SW 1271 (cell line): ENCODE data around the gene HES7.

Experiments used
- DNase-seq, 2 experiments: peaks; one replicate each; lab custom pipeline; 2025; lab: John Stamatoyannopoulos, UW

Gene HES7

GRCh38 chr17:8155231-8155995 lies 31.5 kb upstream of the HES7 start:
- DNase-seq: no peak

DNA sequence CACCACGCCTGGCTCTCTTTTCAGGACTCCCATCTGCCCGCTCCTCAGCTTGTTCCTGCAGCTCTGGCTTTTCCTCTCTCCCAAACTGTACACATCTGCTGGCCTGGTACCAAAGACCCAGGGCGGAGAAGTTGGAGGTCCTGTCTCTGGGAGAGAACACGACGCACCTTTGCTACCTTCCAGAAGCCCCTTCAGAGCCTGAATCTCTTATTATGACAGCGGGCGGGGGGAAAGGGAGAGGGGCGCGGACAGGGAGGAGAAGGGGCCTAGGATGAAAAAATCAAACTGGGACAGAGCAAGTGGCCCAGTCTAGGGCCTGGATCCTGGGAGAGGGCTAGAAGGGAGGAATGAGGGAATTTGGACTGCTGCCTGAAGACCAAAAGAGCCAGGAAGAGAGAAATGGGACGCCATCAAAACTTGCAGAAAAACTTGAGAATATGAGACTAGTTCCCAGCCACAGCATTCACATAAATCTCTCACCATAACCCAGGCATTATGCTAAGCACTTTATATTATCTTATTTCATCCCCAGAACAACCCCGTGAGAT lies 30.8 kb upstream of the HES7 start:
- no peak for DNase-seq

DNA sequence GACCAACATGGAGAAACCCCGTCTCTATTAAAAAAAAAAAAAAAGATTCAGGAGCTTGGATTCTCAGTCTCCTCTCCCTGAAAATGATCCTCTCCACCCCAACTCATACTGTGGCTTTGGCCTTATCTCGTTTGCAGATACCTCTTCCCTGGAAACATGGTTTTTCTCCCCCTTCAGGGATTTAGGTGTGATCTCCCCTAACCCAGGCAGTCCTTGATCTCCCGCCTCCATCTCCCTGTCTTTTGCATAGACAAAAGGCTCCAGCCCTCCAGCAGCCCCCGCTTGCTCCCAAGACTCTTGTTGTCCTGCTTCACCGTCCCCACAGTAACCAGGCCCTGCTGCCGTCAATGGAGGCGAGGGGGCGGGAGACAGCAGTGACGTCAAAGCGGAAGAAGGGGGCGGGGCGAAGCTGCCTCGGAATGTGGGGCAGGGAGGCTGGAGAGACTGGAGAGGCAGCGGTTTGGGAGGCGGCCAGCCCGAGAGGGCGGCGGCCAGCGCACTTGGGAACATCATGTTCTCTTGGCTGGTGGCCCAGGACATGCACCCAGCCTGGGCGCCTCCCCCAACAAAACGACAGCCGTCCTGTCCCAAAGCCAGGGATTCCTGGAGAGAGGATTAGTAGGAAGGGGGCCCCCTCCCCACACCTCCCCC lies 30.2 kb upstream of the HES7 start:
- DNase-seq: peak; percentile 82 to 95

- DNase-seq: peak; percentile 53 to 59
These were observed 29.6 kb upstream of the HES7 start for GRCh38 chr17:8153525-8153956.

DNA sequence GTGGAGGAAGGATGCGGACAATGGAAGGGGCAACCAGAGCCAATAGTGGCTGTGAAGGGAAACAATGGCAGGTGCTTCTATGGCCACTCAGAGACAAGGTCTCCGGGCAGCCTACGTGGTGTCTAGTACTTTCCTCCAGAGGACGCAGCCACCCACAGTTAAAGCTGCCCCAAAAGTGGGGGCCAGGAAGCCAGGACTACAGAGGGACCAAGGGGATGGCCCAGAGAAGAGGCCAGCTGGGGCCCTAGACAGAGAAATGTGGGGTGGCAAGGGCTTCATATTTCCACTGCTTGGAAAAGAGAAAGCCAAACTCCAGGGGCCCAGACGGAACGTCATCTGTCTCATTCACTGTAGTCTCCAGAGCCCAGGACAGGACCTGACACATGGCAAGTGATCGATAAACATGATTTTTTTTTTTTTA lies 29.1 kb upstream of the HES7 start:
- DNase-seq: no peak

- DNase-seq: peak; percentile 65 to 81
These were observed 28.3 kb upstream of the HES7 start, which contains the start of gene PER1 for GRCh38 chr17:8152112-8152775. Gene PER1 (minus strand): TSS chr17:8152404. CDS start chr17:8150706, 1,698 bp downstream.

DNA sequence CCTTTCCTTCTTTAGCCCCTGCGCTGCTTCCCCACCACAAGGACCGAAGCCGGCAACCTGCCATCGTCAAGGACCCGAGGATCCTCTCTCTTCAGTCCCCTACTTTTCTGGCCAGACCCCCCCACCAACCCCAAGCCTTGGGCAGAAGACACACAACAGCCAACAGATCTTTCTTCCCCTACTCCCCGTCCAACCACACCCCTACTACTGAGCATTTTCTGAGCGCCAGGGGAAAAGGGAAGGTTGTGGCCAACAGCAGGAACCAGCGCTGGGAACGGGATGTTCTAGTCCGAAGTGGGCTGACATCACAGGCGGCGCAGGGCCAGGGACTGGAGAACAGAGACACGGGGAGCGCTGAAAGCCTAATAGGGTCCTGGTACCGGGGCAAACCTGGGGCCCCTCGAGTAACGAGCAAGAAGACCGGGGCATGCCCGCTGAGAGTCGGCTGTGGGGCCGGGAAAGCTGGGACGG lies 27.8 kb upstream of the HES7 start:
- no peak for DNase-seq

DNA sequence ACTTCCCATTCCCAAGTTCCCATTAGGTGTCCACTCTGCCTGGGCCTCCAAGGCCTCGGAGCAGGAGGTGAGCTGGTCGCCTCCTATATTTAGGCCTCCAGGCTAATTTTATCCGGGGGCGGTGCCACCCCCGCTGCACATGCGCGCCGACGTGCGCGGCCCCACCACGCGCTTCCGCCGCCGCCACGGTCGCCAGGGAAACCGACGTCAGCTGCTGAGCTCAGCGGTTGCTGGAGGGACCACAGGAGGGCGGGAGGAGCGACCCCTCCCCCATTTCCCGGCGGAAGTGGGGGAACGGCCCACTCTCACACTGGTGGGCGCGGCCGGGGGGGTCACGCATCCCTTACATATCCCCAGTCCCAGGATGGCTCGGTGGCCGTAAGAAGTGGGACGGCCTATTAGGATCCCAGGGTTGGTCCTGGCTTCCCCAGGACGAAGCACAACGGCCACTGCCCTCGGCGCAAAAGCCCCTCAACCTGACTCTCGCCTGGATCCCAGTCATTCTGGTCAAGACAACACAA lies 27.3 kb upstream of the HES7 start:
- no peak for DNase-seq

DNA sequence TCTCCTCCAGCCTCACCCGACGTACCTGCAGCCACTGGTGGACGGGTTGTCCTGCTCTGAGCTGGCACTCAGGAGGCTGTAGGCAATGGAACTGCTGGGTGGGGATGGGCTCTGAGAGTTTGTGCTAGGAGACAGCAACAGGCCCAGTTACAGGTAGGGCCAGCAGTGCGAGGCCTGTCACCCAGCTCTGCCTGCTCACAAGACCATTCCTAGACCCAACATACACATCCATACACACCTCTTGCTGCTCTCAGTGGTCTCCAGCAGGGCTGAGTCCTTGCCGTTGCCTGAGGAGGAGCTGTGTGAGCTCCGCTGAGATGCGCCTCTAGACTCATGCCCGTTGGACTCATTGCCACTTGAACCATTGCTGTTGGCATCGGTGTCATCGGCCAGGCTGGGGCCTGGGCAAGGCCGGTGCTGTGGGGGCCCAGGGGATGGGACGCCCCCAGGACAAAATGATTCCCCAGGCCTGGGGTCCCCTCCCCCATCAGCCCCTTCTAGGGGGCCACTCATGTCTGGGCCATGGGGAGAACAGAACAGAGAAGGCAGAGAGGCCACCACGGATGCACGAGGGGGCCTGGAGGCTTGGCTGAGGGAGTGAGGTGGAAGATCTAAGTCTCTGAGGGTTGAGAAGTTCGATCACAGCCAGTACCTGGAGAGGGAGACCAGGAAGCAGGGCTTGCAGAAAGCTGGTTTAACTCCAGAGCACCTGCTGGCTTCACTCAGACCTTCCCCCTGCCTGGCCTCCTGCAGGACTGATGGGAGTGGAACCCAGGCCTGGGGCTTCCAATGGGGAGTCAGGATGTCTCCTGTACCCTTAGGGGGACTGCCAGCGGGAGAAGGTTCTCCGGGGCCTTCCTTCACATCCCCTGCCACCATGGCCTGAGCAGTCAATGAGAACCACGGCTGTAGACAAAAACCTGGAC lies 26.6 kb upstream of the HES7 start:
- DNase-seq: no peak

DNA sequence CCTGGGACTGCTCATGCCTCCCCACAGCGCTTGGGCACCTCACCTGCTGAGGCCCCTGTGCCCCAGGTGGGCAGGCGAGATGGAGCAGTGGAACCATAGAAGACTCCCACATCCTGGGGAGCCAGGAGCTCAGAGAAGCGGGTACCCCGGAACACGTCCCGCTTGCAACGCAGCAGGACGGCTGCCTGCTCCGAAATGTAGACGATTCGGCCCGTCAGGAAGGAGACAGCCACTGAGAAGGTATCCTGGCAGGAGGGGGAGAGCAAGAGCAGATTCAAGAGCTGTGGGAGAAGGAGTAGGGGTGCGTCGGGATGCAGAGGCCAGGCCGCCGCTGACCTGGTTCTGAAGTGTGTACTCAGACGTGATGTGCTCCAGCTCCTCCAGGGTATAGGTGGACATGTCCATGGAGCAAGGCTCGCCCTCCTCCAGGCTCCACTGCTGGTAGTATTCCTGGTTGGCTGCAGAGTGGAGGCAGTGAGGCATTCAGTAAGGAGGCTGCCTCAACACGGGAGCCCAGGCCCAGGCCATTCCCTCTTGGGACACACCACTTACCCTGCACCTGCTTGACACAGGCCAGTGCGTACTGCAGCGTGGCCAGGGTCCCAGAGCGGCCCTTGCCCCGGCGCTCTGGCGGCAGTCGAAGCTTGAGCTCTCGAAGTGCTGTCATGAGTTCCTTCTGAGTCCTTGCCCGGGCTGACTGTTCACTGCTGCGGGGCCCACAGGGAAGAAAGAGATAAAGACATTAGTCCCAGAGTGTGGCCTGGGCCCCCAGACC lies 25.7 kb upstream of the HES7 start:
- no peak for DNase-seq

- no peak for DNase-seq
These were observed 24.7 kb upstream of the HES7 start for GRCh38 chr17:8148560-8148959.

- DNase-seq: no peak
These were observed 24.0 kb upstream of the HES7 start for GRCh38 chr17:8147805-8148404.

DNA sequence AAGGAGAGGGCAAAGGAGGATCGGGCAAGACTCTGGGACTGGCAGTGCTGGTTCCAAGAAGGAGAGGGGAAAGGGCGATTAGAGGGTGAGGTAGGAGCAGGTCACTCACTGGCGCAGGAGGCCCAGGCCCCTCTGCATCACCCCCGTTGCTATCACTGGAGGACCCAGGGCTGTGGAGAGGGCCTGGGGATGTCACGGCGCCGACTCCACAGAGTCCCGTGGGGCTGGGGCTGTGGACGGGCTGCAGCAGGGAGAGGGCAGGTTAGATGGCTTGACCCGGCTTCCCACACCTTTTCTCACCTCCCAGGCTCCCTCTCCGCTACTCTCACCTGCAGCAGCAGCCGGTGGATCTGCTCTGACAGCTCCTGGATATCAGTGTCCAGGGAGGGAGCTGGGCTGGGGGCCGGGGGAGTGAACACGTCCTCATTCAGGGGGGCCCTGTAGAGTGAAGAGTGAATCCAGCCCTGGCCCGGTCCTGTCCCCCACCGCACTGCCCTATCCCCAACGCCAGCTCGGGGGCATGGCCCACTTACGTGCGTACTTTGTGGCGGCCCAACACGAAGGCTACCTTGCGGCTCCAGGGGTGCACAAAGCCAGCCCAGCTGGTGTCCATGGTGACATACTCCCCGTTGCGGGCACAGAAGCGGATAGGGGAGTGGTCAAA lies 23.4 kb upstream of the HES7 start:
- no peak for DNase-seq

GRCh38 chr17:8146381-8147140 lies 22.7 kb upstream of the HES7 start:
- DNase-seq: no peak

GRCh38 chr17:8145811-8146210 lies 21.9 kb upstream of the HES7 start:
- no peak for DNase-seq

GRCh38 chr17:8144401-8145231 lies 20.7 kb upstream of the HES7 start:
- DNase-seq: no peak

DNA sequence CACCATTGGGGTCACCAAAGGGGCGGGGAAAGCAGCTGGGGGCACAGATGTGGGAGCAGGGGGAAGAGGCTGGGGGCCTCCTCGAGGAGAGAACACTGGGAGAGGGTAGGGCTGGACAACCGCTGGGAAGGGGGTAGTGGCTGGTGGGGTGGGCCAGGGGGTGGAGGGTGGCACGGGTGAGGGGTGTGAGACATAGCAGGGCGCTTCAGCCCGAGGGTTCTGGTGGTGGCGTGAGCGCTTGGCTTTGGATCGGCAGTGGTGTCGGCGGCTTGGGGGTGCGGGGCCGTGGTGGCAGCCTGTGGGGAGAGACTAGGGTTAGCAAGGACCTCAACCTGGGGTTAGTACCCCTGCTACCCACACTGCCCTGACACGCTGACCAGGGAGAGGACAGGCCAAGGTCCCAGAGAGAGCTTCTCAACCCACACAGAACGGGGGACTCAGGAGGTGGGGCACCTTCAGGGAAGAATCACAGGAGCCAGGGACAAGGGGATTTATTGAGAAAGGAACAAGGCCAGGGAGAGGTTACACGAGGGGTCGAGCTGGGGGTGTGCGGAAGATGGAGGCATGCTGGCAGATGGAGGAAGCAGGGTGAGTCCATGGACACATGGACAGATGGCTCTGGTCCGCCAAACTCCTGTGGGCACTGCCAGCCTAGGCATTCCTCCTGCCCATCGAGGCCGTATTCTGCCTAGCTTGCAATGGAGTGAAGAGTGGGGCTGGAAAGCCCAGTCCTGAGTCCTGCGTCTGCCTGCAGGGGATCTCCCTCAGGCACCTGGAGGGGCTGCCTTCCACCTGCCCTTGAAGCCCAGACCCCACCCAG lies 19.9 kb upstream of the HES7 start:
- DNase-seq: no peak
